ENCODE data around the gene RAB20. TPM values are rescaled to one million over a fixed set of nuclear protein-coding genes. Genes with fewer than 3 reads are reported as not detected.
"Not testable (repeated sequence)": the region's sequence is repeated elsewhere in the genome, so short reads cannot be mapped to it uniquely, and the experiment has no call there.

RAB20 gene
- total and polyA plus RNA-seq, 2 of the 8 experiments (the other 6 are each of a cell fraction or from before 2014, with no cell fraction given): 14.8 to 27.9 TPM

DNA sequence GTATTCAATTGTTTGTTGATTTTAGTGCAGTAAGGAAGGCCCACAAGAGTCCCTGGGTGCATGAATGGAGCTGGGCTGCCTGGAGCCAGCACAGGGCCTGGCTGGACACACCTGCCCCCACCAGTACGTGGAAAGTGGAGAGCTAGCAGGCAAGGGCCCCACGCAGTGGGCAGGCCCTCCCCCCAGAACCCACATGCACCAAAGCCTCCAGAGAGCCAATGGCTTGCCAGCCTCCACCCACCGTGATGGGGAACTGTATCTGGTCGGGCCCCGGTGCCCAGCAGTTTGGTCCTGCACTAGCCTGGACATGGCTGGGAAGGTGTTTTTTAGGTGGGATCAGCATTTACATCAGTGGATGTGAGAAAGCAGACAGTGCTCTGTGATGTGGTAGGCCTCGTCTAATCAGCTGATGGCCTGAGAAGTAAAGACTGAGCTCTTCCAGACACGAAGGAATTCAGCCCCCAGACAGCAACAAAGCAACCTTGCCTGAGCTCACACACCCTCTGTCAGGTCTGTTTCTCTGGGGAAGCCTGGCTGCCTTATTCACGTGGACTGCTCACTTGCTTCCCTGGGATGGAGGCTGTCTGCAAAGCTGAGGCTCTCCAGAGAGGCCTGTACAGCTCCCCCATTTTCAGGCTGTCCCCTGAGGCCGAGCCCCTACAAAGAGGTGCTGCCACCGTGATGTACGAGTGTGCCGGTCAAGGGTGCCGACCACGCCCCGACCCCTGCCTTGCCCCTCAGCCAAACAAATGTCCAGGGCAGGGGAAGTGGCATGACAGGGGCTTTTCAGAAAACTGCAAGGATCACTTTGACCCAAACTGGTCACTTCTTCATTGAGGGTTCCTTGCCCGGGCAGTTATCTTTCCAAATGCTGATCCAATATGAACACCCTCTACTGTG is 27.5 kb downstream of the RAB20 start (continued):
- no peak for TF ChIP-seq POLR2AphosphoS5 (IDR thresholded peaks at IDR 0.05; ENCODE audit: low read depth, low read length)
- TF ChIP-seq TBP (IDR thresholded peaks at IDR 0.05; ENCODE audit: low read depth, low read length): no peak
- no peak for TF ChIP-seq CBX5 (IDR thresholded peaks at IDR 0.05; ENCODE audit: low read depth, low read length)
- TF ChIP-seq CREB1 (IDR thresholded peaks at IDR 0.05): no peak
- TF ChIP-seq CHD1 (IDR thresholded peaks at IDR 0.05; ENCODE audit: low read depth, low read length): no peak
- no peak for TF ChIP-seq ZNF274 (IDR thresholded peaks at IDR 0.05; ENCODE audit: borderline replicate concordance, extremely low read depth, low read length)
- TF ChIP-seq RAD21 (IDR thresholded peaks at IDR 0.05 in 1 of 2, conservative IDR thresholded peaks at IDR 0.05 in 1 of 2; ENCODE audit: low read depth in 2 of 2, low read length in 2 of 2): no peak

DNA sequence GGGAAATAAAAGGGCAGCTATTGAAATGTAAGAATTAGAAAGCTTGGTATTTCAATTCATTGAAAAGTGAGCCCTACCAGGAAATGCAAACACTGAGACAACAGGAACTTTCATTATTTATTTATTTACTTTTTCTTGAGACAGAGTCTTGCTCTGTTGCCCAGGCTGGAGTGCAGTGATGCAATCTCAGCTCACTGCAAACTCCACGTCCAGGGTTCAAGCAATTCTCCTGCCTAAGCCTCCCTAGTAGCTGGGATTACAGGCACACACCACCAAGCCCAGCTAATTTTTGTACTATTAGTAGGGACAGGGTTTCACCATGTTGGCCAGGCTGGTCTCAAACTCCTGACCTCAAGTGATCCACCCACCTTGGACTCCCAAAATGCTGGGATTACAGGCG is 29.3 kb downstream of the RAB20 start:
- ChIA-PET CTCF (ENCODE audit: partially characterized antibody) (interaction anchor here (0.8 to 2.2 kb wide), 7 partner anchors 8 to 180 kb away, joined by 3 to 10 read pairs (median 3); no protein-coding TSS in a partner anchor), POLR2A (ENCODE audit: partially characterized antibody) (interaction anchor here (0.6 to 1.6 kb wide), 5 partner anchors 9 to 46 kb away, joined by 3 to 4 read pairs (median 3); partner anchors contain the start of gene RAB20)
- not testable (repeated sequence) for H3K27me3 ChIP-seq (replicated peaks in 1 of 4; ENCODE audit: control insufficient read depth in 3 of 4, extremely low read depth in 1 of 4, insufficient read depth in 3 of 4, low read length in 3 of 4); H2BK5ac ChIP-seq (ENCODE audit: low read depth, low read length); H2AK5ac ChIP-seq (ENCODE audit: low read depth, low read length); H3K14ac ChIP-seq (ENCODE audit: insufficient read length); FAIRE-seq; H2BK12ac ChIP-seq (ENCODE audit: low read depth, low read length); H3K4me3 ChIP-seq (ENCODE audit: extremely low read depth in 1 of 4, insufficient read depth in 2 of 4, low read depth in 3 of 4, low read length in 4 of 4); H3K18ac ChIP-seq (ENCODE audit: extremely low read depth, low read length); H2BK20ac ChIP-seq (ENCODE audit: low read length); H2AFZ ChIP-seq (ENCODE audit: low read length); H3K56ac ChIP-seq (replicated peaks; ENCODE audit: insufficient read length, low read depth, low read length); H3K4me2 ChIP-seq (ENCODE audit: insufficient read depth in 1 of 2, low read depth in 2 of 2, low read length in 2 of 2); H2BK120ac ChIP-seq (replicated peaks; ENCODE audit: low read depth, low read length); H2BK15ac ChIP-seq (ENCODE audit: low read length); H3K79me1 ChIP-seq (ENCODE audit: low read depth, low read length); H3K23ac ChIP-seq (ENCODE audit: insufficient read length); DNase-seq (ENCODE audit: low read depth in 1 of 2, low spot score in 2 of 2); H3K79me2 ChIP-seq (ENCODE audit: control insufficient read depth in 1 of 2, insufficient read depth in 2 of 2, low read length in 2 of 2); H4K20me1 ChIP-seq (replicated peaks in 1 of 2; ENCODE audit: control insufficient read depth in 1 of 2, insufficient read depth in 2 of 2, low read length in 2 of 2); H3K23me2 ChIP-seq (ENCODE audit: low read depth, low read length); H4K8ac ChIP-seq (ENCODE audit: extremely low read depth, insufficient read depth, low read length); H4K5ac ChIP-seq (ENCODE audit: insufficient read length, low read depth, low read length); H3K36me3 ChIP-seq (ENCODE audit: control insufficient read depth in 2 of 4, insufficient read depth in 4 of 4, low read length in 3 of 4); H3K4ac ChIP-seq (replicated peaks; ENCODE audit: insufficient read length, low read depth, low read length); H4K91ac ChIP-seq (replicated peaks; ENCODE audit: insufficient read length, low read length); H3K27ac ChIP-seq (ENCODE audit: low read depth, low read length); H3K9me3 ChIP-seq (ENCODE audit: insufficient read depth in 2 of 2, low read depth in 1 of 2, low read length in 1 of 2); H3K9ac ChIP-seq (replicated peaks in 1 of 4; ENCODE audit: extremely low read depth in 1 of 4, low read depth in 3 of 4, low read length in 3 of 4)
- 82% methylated on average over 2 of the region's 2 CpGs; no CpG with 5 or more reads in 1 of the 2 experiments for WGBS, 2 experiments (ENCODE audit: extremely low coverage in 1 of 2, insufficient coverage in 1 of 2, insufficient read length in 1 of 2, insufficient replicate concordance in 2 of 2, low coverage in 1 of 2, low lambda C conversion rate in 2 of 2, missing lambda C conversion rate in 1 of 2)
- peaks cover 0 to 17% (median 12%) of the 10 kb centered on the region in 4 experiments for H3K4me1 ChIP-seq (replicated peaks in 1 of 4; ENCODE audit: control insufficient read depth in 3 of 4, insufficient read depth in 4 of 4, low read length in 3 of 4)
